ENCODE data around the gene ZNF396.

GRCh38 chr18:35406666-35407065 lies 29.5 kb upstream of the ZNF396 start:
- TF ChIP-seq, protein P1, sequence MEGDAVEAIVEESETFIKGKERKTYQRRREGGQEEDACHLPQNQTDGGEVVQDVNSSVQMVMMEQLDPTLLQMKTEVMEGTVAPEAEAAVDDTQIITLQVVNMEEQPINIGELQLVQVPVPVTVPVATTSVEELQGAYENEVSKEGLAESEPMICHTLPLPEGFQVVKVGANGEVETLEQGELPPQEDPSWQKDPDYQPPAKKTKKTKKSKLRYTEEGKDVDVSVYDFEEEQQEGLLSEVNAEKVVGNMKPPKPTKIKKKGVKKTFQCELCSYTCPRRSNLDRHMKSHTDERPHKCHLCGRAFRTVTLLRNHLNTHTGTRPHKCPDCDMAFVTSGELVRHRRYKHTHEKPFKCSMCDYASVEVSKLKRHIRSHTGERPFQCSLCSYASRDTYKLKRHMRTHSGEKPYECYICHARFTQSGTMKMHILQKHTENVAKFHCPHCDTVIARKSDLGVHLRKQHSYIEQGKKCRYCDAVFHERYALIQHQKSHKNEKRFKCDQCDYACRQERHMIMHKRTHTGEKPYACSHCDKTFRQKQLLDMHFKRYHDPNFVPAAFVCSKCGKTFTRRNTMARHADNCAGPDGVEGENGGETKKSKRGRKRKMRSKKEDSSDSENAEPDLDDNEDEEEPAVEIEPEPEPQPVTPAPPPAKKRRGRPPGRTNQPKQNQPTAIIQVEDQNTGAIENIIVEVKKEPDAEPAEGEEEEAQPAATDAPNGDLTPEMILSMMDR (IDR thresholded peaks at IDR 0.05; ENCODE audit: low read depth, low read length, missing input control) = no peak
- TF ChIP-seq EGR1 (IDR thresholded peaks at IDR 0.05; ENCODE audit: low read depth in 2 of 2) = no peak
- no peak for TF ChIP-seq TAF1 (conservative IDR thresholded peaks at IDR 0.05)
- TF ChIP-seq, protein P2, sequence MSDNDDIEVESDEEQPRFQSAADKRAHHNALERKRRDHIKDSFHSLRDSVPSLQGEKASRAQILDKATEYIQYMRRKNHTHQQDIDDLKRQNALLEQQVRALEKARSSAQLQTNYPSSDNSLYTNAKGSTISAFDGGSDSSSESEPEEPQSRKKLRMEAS (IDR thresholded peaks at IDR 0.05) = no peak
- no peak for TF ChIP-seq RAD21 (IDR thresholded peaks at IDR 0.05)
